Activated CD8-positive, alpha-beta memory T cell treated with anti-CD3 and anti-CD28 coated beads, Interleukin-2, amount 50 U/mL, for 24 hours (primary cell): ENCODE measurements around the gene MAFF.
A peak's percentile ranks its signal among the peaks of the same experiment; 100 is the strongest.
"Not testable (repeated sequence)": the region's sequence is repeated elsewhere in the genome, so short reads cannot be mapped to it uniquely, and the experiment has no call there.

ENCODE experiments used
- DNase-seq: peaks from one replicate; pipeline ENCODE4 v3.0.0-alpha.2; 2020; ENCODE audit errors: extremely low read depth

Gene MAFF

DNA sequence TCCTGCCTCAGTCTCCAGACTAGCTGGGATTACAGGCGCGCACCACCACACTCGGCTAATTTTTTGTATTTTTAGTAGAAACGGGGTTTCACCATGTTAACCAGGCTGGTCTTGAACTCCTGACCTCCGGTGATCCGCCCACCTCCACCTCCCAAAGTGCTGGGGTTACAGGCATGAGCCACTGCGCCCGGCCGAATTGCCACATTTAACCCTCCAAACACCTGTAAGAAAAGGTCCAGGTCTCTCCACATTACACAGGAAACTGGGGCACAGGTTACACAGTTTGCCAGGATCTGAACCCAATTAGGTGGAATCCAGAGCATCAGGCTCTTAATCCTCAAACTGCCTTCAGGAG lies 24.2 kb upstream of the MAFF start:
- not testable (repeated sequence) for DNase-seq

DNA sequence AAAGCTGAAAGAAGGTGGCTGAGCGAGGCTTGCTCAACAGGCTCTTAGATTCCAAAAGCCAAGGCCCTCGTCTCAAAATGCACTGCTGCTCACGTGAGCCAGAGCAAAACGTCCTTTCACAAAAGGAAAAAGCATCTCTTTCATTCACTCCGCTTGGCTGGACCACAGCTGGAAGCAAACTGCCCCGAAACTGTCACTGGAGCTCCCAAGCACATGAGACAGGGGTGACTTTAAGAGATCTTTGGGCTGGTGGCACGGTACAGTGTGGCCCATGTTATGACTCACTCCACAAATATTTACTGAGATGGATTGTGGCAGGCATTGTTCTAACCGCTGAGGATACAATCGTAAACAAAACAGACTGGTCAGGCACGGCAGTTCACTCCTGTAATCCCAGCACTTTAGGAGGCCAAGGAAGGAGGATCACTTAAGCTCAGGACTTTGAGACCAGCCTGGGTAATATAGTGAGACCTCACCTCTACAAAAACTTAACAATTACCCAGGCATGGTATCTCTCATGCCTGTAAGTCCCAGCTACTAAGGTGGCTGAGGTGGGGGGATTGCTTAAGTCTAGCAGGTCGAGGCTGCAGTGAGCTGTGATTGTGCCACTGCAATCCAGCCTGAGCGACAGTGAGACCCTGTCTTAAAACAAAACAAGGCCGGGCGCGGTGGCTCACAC lies 23.7 kb upstream of the MAFF start:
- no peak for DNase-seq

DNA sequence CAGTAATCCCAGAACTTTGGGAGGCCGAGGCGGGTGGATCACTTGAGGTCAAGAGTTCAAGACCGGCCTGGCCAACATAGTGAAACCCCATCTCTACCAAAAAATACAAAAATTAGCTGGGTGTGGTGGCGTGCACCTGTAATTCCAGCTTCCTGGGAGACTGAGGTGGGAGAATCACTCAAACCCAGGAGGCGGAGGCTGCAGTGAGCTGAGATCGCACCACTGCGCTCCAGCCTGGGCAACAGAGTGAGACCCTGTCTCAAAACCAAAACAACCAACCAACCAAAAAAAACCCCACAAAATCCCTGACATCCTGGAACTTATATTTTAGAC lies 23.2 kb upstream of the MAFF start:
- DNase-seq, result not testable (repeated sequence)

DNA sequence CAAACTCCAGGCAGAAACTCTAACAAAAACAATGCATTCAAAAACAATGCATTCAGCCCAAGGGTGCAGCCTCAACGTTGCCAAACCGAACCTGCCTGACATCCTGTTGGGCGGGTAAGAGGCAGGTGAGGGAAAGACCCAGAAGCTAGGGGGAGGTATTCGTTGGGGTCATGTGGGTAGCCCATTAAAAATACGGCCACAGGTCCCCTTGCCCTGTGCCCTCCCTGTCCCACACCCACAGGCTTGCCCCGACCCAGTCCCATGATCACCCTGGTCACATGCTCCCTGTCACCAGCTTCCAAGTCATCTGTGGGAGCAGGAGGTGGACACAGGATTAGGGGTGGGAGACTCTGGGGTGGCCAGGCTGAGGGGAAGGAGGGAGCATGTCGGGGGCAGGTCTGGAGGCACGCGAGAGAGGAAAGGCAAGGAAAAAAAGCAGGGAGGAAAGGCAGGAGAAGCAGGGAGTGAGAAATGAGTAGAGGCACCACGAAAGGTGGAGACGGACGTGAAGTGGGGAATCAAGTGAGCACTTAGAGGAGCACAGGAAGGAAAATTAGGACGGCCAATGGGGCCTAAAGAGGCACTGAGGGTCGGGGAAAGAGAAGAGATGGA lies 20.8 kb upstream of the MAFF start:
- DNase-seq, result no peak

DNA sequence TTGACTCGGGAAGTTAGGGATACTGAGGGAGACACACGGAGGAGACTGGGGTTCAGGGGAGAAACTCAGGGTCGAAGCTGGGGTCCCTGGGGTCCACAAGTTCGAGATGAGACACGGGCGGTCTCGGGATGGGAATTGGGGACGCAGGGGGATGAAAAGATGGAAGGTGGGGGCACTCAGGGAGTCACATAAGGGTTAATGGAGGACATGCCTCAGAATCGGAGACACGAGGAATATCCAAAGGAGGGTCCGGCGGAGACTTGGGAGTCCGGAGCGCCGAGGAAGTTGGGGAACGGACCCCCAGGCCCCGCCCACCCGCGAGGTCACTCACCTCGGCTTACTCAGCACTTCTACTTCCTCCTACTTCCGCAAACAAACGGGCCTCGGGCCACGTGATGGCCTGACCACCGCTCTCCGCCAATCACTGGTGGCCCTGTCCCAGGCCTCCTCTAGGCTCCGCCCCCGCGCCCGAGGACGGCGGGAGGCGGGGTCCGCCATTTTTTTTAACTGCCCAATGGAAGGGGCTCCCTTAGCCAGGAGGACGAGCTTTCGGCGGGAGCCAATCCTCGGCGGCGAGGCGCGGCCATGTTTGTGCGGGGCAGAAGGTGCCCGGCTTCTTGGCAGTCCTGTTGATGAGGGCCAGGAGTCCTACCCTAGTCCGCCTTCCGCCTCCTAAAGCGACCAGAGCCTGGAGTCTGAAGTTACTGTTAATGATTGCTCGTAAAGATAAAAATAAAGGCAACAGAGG lies 20.2 kb upstream of the MAFF start, which contains the start of gene PLA2G6:
Gene PLA2G6 (minus strand): TSS at position 378 of the 748 bp plus-strand sequence. CDS start 12,404 bp downstream, outside the sequence.
- peak; percentile 84 for DNase-seq

DNA sequence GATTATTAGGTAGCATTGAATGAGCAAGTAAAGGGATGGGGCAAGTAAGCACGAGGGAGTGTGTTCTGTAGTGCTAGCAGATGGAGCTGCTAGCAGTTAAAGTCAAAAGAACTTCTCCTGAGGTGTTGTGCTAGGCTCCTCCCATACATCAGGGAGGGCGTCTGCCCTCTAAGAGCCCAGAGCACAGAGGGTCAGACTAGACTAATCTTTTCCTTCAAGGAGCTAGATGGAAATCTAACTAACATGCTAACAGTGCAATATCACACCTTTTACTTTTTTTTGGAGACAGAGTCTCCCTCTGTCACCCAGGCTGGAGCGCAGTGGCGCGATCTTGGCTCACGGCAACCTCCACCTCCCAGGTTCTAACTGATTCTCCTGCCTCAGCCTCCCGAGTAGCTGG lies 17.0 kb upstream of the MAFF start:
- DNase-seq, result no peak

DNA sequence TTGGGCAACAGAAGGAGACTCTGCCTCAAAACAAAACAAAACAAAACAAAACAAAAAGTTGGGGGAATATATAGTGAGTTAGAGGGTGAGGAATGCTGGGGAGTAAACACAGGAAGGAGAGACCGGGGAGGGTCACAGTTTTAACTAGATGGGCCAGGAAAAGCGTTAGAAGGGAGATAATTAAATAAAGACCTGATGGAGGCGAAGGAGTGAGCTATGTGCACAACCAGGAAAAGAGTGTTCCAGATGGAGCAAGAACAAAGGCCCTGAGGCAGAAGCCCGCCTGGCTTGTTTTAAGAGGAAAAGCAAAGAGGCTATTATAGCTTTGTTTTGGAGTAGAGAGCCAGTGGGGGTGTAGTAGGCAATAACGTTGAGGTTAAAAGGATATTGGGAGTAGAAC lies 15.4 kb upstream of the MAFF start:
- DNase-seq, result no peak

DNA sequence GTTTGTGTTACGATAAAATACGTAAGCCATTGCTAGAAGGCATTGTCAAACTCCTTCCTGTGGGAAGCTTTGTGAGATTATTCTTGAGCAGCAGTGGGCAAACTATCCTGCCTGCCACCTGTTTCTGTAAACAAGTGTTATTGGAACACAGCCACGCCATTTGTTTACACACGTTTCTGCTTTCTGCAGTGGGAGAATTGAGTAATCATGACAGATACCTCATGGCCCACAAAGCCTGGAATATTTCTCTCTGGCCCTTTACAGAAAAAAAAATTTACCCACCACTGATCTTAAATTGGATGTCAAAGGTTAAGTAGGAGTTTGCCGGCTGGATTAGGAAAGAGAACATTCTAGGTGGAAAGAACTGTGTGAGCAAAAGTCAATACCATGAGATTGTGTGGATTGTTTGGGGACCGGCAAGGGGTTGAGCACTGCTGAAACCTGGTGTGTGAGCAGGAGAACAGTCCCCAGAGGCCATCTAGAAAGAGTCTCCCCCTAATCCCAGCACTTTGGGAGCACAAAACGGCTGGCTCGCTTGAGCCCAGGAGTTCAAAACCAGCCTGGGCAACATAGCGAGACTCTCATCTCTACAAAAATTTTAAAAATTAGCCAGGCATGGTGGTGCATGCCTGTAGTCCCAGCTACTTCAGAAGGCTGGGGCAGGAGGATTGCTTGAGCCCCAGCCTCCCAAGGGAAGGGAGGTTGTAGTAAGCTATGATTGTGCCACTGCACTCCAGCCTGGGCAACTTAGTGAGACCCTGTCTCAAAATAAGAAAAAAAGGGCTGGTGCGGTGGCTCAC lies 14.2 kb upstream of the MAFF start:
- DNase-seq, result no peak

DNA sequence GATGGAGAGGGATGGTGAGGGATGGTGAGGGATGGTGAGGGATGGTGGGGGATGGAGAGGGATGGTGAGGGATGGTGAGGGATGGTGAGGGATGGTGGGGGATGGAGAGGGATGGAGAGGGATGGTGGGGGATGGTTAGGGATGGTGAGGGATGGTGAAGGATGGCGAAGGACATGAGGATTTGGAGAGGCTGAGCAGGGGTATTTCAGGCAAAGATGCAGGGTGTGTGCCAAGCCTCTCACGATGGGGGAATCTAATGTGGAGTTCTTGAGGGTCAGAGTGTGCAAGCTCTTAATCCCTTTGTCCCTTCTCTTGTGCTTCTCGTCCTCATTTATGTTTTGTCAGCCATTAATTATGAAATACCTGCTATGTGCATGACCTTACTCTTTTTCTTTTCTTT lies 12.7 kb upstream of the MAFF start:
- DNase-seq, result no peak

DNA sequence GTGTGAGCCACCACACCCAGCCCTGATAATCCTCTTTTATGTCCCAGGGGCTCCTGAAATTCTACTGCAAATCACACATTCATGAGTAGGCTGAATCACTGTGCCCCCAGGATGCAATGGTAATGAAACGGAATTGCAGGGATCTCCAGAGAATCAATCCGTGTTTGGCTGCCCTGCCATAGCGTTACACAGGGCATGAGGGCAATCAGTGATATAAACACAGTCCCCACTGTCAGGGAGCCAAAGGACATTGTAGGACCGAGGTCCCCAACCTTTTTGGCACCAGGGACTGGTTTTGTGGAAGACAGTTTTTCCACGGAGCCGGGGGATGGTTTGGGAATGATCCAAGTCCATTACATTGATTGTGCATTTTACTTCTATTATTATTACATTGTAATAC lies 11.2 kb upstream of the MAFF start:
- DNase-seq, result no peak

DNA sequence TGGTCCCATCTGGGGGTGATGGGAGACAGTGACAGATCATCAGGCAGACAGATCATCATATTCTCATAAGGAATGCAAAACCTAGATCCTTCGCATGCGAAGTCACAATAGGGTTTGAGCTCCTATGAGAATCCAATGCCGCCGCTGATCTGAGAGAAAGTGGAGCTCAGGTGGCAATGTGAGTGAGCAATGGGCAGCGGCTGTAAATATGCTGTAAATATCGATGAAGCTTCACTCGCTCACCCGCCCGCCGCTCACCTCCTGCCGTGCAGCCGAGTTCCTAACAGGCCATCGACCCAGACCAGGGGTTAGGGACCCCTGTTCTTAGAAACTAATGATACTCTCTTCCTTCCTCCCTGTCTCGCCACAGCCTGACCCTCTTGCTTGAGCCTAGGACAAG lies 10.7 kb upstream of the MAFF start:
- no peak for DNase-seq

DNA sequence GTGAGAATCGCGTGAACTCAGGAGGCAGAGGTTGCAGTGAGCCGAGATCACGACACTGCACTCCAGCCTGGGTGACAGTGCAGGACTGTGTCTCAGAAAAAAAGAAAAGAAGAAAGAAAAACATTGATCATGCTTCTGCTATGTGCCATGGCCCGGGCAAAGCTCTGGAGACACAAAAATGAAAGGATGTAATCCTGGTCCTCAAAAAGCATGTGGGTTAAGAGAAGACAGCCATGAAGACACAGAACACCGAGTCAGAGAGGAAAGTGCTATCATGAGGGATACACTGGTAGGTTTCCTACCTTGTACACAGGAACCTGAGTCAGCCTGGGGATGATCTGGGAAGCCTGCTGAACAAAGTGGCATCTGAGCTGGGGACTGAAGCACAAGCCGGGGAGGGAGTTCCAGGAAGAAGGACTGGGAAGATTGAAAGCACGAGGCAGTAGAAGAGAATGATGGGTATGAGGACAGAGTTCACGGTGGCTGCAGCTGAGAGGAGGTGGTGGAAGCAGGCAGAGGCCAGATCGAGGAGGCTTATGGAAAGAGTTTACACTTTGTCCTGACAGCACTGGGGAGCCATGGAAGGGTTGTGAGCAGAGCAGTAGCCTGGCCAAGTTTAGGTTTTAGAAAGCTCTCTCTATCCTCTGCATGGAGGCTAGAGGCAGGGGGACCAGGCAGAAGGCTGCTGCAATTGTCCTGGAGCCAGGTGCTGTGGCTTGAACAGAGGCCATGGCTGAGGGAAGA lies 9.9 kb upstream of the MAFF start:
- no peak for DNase-seq

DNA sequence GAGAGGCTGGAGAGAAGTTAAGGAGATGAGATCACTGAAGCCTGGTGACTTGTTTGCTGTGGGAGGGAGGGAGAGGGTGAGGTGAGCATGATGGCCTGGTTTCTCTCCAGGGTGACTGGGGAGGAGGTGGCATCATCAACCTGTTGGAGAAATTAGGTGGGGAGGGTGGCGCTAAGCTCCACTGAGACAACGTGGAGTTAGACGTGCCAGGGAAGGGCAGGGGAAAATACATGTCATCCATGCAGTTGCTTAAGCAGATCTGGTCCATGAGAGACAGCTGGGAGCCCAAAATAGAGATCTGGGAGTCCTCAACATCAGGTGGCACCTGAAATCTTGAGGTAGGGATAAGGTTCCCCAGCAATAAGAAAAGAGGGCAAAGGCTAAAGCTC lies 9.3 kb upstream of the MAFF start:
- no peak for DNase-seq

DNA sequence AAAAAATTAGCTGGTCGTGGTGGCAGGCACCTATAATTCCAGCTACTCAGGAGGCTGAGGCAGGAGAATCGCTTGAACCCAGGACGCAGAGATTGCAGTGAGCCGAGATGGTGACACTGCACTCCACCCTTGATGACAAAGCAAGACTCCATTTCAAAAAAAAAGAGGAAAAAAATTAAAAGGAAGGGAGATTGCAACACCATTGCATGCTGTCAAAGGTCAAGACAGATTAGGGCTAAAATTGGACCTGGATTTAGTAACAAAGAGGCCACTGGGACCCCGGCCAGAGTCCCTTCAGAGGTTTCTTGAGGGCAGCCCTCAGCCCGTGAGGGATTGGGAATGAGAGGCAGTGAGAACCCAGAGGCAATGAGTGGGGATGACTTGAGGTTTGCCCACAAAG lies 8.2 kb upstream of the MAFF start:
- no peak for DNase-seq

DNA sequence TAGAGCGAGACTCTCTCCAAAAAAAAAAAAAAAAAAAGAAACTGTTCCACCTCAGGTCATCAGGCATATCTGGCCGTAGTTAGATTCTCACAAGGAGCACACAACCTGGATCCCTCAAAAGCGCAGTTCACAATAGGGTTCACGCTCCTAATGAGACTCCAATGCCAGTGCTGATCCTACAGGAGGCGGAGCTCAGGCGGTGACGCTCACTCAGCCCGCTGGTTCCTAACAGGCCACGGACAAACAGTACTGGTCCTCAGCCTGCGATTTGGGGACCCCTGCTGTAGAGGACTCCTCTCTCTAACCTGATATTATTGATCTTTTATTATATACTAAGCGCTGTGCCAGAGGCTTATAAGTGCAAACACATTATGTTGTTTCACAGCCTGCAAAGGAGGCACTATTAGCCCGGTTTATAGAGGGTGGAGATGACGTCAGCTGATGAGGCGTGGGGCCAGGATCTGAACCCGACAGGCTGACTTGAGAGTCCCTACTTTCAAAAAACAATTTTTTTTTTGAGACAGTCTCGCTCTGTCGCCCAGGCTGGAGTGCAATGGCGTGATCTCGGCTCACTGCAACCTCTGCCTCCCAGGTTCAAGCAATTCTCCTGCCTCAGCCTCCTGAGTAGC lies 4.9 kb upstream of the MAFF start:
- DNase-seq, result no peak

DNA sequence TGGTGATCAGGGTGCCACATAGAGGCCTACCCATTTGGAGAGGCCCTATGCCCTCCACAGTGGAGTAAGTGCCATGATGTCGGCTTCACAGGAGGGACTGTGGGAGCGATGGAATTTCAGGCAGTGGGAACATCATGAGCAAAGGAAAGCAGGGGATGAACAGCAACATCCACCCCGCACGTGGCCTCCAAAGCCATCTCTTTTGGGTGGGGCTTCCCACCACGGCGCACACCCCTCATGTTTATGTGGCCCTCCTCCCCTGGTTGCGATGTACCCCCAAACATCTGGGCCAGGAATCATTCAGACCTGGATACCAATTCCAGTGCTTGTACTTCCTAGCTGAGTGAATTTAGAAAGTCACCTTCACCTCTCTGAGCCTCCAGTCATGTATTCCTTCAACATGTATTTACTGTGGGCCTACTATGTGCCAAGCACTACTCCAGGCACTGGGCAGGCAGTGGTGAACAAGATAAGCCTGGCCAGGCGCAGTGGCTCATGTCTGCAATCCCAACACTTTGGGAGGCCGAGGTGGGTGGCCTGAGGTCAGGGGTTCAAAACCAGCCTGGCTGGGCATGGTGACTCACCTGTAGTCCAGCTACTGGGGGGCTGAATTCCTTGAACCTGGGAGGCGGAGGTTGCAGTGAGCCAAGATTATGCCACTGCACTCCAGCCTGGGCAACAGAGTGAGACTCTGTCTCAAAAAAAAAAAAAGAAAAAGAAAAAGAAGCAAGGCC lies 1.8 kb upstream of the MAFF start:
- DNase-seq, result no peak

DNA sequence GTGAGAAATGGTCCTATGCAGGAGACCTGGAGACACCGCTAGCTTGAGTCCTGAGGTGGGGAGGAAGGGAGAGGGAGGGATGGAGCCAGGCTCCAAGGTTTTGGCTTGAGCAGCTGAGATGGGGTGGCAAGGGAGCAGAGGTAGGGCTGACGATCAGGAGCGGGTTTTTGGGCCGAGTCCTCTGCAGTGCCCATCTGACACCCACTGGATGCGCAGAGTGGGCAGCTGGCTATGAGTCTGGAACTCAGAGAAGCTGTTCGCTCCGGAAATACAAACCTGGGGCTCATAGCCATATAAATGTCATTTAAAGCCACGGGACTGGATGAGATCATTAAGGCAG lies 453 bp upstream of the MAFF start:
- no peak for DNase-seq

DNA sequence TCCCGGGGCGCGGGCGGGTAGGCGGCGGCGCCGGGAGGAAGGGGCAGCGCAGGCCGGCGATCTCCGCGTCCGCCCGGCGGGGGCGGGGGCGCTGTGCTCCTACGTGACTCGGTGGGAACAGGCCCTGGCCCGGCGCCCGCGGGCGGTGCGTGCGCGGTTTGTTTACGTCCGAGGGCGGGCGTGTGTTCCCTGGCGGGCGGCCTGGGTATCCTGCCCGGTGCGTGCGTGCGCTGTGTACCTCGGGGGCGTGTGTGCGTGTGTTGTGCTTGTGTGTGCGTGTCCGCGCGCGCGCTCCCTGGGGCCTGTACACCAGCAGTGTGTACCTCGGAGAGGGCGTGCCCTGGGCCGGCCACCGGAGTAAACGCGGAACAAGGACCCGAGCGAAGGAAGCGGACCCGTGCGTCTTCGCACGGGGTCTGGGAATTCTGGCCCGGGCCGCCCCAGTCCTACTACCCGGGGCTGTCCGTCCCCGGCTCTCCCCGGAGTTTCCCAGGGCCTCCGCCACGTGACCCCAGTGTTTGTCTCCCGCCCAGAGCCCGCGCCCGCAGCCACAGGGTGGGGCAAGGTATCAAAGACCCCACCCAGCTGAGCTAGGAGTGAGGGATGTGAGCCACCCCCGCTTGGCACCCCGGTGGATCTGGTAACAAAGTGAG lies 769 bp downstream of the MAFF start:
- no peak for DNase-seq

DNA sequence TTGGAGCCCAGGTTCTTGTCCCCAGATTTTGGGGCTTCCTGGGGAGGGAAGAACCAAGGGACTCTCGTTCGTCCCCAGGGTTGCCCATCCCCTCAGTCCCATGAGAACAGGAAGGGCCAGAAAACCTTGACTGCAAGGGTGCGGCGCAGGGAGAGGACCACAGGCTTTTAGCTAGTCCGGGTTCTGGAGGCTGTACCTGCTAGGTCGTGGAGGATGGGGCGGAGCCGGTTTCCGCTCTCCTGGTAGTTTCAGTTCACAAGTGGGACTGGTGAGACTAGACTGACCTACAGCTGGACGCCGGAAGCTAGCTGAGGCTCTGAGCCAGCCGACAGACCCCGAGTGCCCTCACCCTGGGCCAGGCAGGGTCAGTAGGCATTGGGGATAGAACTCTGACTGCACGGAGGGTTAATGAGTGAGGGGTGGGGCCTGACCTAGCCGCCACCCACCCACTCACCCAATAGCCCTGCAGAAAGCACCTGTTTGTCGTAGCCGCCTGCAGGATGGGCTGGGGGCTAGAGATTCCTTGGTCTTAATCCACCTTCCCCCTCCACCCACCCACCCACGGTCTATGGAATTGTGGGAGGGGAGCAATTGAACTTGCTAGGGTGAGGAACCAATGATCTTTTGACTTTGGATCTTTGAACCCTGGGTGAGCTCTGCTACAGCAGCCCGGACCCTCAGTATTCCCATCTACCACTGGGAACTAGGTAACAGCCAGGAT lies 1.5 kb downstream of the MAFF start:
- no peak for DNase-seq
